Skeletal muscle cell (primary cell): ENCODE results near the gene PPP2R5A.

Experiments
- DNase-seq: peaks from one replicate; pipeline ENCODE4 v3.0.0-alpha.2; 2010; ENCODE audit warnings: low read depth
- H3K4me3 ChIP-seq: 2 replicates; pipeline ENCODE4 v1.5.1; 2011; ENCODE audit warnings: low read depth, mild to moderate bottlenecking, control low read depth, low read length, moderate library complexity

PPP2R5A gene

DNA sequence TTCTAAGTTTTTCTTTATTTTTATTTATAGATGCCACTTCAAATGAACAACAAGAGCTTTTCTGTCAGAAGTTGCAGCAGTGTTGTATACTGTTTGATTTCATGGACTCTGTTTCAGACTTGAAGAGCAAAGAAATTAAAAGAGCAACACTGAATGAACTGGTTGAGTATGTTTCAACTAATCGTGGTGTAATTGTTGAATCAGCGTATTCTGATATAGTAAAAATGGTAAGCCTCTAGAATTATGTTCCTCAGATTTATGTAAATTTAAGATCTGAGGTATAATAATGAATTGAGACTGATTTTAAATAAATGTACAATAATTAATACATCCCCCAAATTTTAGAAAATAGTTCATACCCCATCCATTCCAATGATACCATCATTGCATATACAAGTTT lies 43.9 kb downstream of the PPP2R5A start:
- no peak overlapping the region for H3K4me3 ChIP-seq
- DNase-seq, result no peak

GRCh38 chr1:212341090-212341489 lies 55.9 kb downstream of the PPP2R5A start:
- no peak overlapping the region for H3K4me3 ChIP-seq
- DNase-seq, result no peak

DNA sequence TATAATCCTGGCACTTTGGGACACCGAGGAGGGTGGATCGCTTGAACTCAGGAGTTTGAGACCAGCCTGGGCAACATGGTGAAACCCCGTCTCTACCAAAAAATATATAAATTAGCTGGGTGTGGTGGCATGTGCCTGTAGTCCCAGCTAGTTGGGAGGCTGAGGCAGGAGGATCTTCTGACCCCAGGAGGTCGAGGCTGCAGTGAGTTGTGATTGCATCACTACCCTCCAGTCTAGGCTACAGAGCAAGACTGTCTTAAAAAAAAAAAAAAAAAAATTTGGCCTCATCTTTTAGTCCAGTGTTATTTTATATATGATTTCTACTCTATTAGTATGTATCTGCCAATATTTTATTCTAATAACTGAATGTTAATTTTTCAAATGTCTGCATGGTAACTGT lies 59.7 kb downstream of the PPP2R5A start:
- DNase-seq, result no peak
- no peak overlapping the region for H3K4me3 ChIP-seq

DNA sequence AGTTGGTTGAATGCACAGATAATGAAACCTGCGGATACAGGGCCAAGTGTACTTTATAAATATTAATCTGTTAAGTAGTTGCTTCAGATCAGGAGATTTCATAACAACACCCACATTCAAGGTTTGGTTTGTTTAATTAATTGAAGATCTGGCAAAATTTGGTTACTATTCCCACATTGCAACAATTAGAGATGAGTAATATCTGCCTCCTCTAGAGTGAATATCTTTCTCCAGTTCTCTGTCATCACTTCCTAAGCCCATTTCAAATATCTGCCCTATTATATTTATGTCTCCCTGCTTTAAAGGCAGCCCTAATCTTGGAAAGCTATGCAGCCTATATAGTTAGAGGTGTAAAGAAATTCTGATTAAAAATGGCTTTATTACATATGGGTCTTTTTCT lies 61.4 kb downstream of the PPP2R5A start:
- no peak for DNase-seq
- H3K4me3 ChIP-seq, result no peak overlapping the region

DNA sequence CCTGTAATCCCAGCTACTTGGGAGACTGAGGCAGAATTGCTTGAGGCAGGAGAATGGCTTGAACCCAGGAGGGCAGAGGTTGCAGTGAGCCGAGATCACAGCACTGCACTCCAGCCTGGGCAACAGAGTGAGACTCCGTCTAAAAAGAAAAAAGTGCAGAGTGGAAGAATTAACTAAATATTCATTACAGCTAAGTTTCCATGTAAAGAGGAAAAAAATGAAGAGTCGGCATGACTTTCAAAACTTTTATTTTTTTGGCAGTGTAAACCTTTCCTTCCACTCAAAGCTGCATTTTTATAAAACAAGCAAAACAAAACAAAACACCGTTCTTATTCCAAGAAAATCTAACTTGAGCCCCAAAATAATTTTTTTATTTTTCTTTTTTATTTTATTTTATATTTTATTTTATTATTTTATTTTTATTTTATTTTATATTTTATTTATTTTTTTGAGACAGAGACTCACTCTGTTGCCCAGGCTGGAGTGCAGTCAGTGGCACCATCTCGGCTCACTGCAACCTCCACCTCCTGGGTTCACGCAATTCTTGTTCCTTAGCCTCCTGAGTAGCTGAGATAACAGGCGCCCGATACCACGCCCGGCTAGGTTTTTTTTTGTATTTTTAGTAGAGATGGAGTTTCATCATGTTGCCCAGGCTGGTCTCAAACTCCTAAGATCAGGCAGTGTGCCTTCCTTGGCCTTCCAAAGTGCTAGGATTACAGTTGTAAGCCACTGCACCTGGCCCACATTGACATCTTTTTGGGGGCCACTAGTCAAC lies 66.6 kb downstream of the PPP2R5A start:
- H3K4me3 ChIP-seq, result no peak overlapping the region
- no peak for DNase-seq

DNA sequence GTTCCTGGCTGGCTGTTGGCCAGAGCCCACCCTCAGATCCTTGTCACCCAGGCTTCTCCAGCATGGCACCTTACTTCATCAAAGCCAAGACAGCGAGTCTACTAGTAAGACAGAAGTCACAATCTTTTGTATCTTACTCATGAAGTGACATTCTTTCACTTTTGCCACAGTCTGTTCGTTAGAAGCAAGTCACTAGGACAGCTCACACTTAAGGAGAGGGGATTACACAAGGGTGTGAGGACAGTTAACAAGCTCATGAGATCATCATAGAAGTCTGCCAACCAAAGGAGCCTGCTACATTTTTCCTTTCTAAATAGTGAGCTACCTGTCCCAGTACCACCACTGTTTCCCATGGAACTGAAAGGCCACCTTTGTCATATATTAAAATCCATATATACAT lies 68.0 kb downstream of the PPP2R5A start:
- DNase-seq, result no peak
- no peak overlapping the region for H3K4me3 ChIP-seq

DNA sequence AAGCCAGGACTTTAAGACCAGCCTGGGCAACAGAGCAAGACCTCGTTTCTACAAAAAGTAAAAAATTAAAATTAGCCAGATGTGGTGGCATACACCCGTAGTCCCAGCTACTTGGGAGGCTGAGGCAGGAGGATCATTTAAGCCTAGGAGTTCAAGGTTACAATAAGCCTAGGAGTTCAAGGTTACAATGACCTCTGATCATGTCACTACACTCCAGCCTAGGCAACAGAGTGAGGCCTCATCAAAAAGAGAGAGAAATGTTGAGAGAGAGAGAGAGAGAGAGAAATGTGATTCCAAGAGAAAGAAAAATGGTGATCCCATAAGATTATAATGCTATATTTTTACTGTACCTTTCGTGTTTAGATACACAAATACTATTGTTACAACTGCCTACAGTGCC lies 69.3 kb downstream of the PPP2R5A start:
- DNase-seq, result no peak
- H3K4me3 ChIP-seq, result no peak overlapping the region

DNA sequence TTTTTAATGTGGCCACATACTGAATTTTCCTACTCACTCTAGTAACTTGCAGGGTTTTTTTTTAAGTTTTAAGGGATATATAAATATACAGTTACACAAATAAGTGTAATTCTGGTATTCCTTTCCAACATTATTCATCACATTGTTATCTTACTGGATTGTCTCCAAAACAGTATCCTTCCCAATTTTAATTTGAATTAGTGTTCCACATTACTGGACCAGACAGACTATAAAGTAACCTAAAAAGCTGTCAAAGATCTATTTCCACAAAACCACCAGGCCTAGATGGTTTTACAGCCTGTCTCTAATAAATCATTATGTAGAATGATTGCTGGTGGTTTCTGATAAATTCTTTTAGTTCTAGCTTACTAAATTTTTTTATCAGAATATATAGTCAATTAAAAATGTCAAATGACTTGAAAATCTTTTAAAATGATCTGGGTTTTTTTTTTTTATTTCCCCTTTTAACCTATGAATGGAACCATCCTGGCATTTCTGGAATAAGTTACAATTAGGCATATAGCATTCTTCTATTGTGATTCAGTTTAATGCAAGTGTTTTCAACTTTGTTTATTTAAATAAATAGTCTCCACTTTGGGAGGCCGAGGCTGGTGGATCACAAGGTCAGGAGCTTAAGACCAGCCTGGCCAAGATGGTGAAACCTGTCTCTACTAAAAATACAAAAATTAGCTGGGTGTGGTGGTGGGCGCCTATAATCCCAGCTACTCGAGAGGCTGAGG lies 70.2 kb downstream of the PPP2R5A start:
- no peak for DNase-seq
- no peak overlapping the region for H3K4me3 ChIP-seq

DNA sequence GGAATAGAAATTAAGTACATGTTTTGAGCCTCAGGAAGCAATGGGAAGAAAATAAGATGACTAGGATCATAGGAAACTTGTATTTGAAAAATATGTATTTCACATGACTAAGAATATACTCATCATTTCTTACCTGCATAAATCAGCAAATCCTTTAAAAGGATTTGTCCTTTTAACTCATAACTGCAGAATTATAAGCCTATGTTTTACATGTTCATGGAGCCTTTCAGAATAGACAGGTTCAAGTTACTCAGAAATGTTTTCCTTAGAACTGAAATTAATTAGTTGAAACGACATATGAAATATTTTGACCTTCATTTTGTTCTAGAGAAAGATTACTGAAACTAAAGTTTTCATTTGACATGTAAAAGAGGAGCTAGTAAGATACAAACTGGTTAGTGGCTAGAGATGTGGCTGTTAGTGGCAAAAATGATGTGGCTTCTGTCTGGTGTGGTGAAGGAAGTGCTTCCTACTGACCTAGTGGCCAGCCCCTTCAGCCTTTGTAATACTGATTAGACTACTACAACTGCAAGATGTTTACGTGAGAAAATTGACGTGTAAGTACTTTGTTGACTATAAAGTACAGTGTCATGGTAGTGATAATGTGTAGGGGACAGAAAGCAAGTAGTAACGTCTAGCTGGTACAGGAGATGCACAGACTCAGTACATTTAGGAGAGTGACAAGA lies 74.7 kb downstream of the PPP2R5A start:
- no peak overlapping the region for H3K4me3 ChIP-seq
- no peak for DNase-seq

- H3K4me3 ChIP-seq, result no peak overlapping the region
- DNase-seq, result no peak
Observed at GRCh38 chr1:212364985-212365384, 79.8 kb downstream of the PPP2R5A start.

- no peak overlapping the region for H3K4me3 ChIP-seq
- DNase-seq, result no peak
Observed at GRCh38 chr1:212366901-212367300, 81.7 kb downstream of the PPP2R5A start.

- no peak overlapping the region for H3K4me3 ChIP-seq
- no peak for DNase-seq
Observed at GRCh38 chr1:212367474-212368072, 82.4 kb downstream of the PPP2R5A start.

- peak; percentile 13 for DNase-seq
- H3K4me3 ChIP-seq, result no peak overlapping the region
Observed at GRCh38 chr1:212368073-212368484, 82.9 kb downstream of the PPP2R5A start.

DNA sequence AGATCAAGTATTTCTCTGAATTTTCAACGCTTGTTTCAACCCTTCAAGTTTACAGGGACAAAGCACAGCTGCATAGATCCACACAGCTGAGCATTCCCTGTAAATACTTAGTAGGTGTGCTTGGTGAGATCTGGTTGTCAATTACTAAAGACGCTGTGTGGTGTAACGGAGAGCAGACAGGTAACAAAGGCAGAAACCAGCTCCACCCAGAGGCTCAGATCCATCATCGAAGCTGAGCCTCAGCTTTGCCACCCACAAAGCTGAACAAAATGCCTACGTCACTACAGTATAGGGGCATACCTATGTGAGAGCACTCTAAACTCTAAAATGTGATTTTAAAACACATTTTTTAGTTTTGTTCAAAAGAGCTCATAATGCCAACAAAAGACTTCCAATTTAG lies 90.8 kb downstream of the PPP2R5A start:
- H3K4me3 ChIP-seq, result no peak overlapping the region
- DNase-seq, result no peak

GRCh38 chr1:212377644-212378043 lies 92.4 kb downstream of the PPP2R5A start:
- DNase-seq, result no peak
- H3K4me3 ChIP-seq, result no peak overlapping the region

GRCh38 chr1:212379366-212379765 lies 94.2 kb downstream of the PPP2R5A start:
- no peak for DNase-seq

DNA sequence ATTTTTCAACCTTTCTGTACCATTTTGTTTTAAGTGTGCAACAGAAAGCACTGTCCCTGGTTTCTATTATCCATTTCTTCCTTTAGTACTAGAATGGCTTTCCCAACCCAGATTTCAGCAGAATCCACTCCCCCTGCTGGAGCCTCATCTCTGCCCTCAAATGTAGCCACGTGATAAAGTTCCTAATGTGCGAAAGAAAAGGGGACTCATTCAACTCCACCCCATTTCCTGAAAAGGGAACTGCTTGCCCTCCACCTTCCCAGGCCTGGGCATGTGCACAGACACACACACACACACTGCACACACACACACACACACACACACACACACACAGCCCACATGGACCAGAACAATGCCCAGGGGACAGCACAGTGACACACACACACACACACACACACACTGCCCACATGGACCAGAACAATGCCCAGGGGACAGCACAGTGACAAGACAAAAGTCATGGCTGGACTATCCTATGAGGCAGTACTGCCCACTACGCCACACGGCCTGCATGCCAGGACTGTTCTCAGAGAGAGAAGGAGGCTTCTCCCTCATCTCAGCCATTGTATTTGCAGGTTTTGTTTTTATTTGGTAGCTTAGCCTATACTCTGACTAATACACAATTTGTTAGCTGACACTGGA lies 96.3 kb downstream of the PPP2R5A start:
- no peak overlapping the region for H3K4me3 ChIP-seq
- no peak for DNase-seq

More at GRCh38 chr1:212379366-212379765, 94.2 kb downstream of the PPP2R5A start:
- no peak overlapping the region for H3K4me3 ChIP-seq

DNA sequence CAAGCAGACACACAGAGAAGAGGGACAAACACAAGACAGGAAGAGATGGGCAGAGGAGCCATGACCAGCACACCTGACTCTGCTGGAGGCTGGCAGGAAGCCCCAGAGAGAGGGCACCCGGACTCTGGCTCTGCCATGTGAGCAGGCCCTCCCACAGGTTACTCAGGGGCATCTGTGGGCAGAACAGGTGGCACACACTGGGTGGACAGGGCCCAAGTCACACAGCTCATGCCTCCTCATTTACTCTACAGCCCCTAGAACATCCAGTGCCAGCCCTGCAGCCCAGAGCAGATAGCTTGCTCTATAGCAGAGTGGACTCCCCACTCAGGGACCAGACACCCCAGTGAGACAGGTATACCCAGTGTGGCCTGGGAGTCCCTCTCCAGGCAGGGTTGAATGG lies 100.8 kb downstream of the PPP2R5A start:
- DNase-seq, result no peak
- no peak overlapping the region for H3K4me3 ChIP-seq

DNA sequence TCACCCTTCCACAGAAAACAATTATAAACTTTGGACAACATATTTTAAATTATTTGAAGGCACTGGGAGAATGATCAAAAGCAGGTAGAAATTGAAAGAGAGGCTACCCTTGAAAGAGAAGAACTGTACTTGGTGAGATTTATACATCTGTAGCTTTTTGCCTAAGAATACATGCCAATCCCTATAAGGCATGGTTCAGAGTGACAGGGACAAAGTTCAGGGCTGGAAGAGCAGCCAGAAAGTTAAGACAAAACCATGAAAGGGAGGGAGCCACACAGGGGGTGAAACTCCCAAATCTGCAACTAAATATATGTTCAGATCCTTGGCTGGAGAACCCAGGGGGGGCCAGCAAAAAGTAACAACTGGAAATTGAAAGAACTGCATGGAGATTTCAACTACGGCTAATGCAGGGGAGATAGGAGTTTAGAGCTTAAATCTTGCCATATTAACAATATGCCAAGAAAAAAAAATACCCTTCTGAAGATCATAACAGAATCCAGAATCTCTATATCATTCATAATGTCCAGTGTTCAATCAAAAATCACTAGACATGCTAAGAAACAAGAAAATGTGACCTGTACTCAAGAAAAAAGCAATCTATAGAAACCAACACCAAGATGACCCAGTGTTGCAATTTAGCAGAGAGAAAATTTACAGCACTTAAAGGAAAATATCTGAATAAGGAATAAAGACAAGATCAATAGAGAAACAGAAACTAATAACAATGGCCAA lies 103.9 kb downstream of the PPP2R5A start:
- no peak overlapping the region for H3K4me3 ChIP-seq

More for the DNA sequence above, 103.9 kb downstream of the PPP2R5A start:
- DNase-seq, result no peak
